NCI-H128 (cell line): ENCODE measurements around the gene PHACTR1.
A peak's percentile ranks its signal among the peaks of the same experiment; 100 is the strongest.

Experiments used
- DNase-seq: peaks from one replicate; lab custom pipeline; 2025; ENCODE audit not compliant: unreplicated experiment; lab: John Stamatoyannopoulos, UW

Gene PHACTR1

GRCh38 chr6:13014504-13015378, 298.2 kb downstream of the PHACTR1 start:
- peak; percentile 44 for DNase-seq

- DNase-seq: no peak
These were observed 298.8 kb downstream of the PHACTR1 start for GRCh38 chr6:13015379-13015681.

GRCh38 chr6:13024616-13025015, 308.0 kb downstream of the PHACTR1 start:
- DNase-seq: no peak

GRCh38 chr6:13025893-13026499, 309.4 kb downstream of the PHACTR1 start:
- DNase-seq: no peak

- no peak for DNase-seq
These were observed 310.0 kb downstream of the PHACTR1 start for GRCh38 chr6:13026557-13026956.

- DNase-seq: no peak
These were observed 310.6 kb downstream of the PHACTR1 start for GRCh38 chr6:13027207-13027606.

GRCh38 chr6:13030396-13030795, 313.8 kb downstream of the PHACTR1 start:
- no peak for DNase-seq

- DNase-seq: no peak
These were observed 316.0 kb downstream of the PHACTR1 start for GRCh38 chr6:13032566-13032965.

- no peak for DNase-seq
These were observed 316.6 kb downstream of the PHACTR1 start for GRCh38 chr6:13033145-13033544.

GRCh38 chr6:13034316-13034715, 317.7 kb downstream of the PHACTR1 start:
- DNase-seq: no peak

GRCh38 chr6:13035606-13036005, 319.0 kb downstream of the PHACTR1 start:
- DNase-seq: no peak

- DNase-seq: no peak
These were observed 321.7 kb downstream of the PHACTR1 start for GRCh38 chr6:13038315-13038714.

GRCh38 chr6:13038741-13039190, 322.2 kb downstream of the PHACTR1 start:
- no peak for DNase-seq

GRCh38 chr6:13044390-13044789, 327.8 kb downstream of the PHACTR1 start:
- no peak for DNase-seq

GRCh38 chr6:13044896-13045295, 328.3 kb downstream of the PHACTR1 start:
- DNase-seq: no peak

- no peak for DNase-seq
These were observed 329.1 kb downstream of the PHACTR1 start for GRCh38 chr6:13045676-13046075.

- DNase-seq: no peak
These were observed 329.5 kb downstream of the PHACTR1 start for GRCh38 chr6:13046084-13046483.

GRCh38 chr6:13048113-13048512, 331.5 kb downstream of the PHACTR1 start:
- no peak for DNase-seq

GRCh38 chr6:13049666-13050254, 333.2 kb downstream of the PHACTR1 start:
- no peak for DNase-seq

GRCh38 chr6:13053006-13053461, 336.5 kb downstream of the PHACTR1 start:
- no peak for DNase-seq

GRCh38 chr6:13058051-13058450, 341.5 kb downstream of the PHACTR1 start:
- no peak for DNase-seq

GRCh38 chr6:13059026-13059425, 342.5 kb downstream of the PHACTR1 start:
- DNase-seq: no peak
